Measurements from ENCODE around the gene NEBL. TPM values are rescaled to one million over a fixed set of nuclear protein-coding genes. Genes with fewer than 3 reads are reported as not detected.

The NEBL gene
- total RNA-seq, 1 experiment from 2014 or later, result 16.6 TPM

- no peak for TF ChIP-seq ZBTB33 (IDR thresholded peaks at IDR 0.05; ENCODE audit: extremely low read depth, insufficient replicate concordance, low read length)
Measured at GRCh38 chr10:20795391-20795790, 101.7 kb downstream of the NEBL start (continued).

- H3K9ac ChIP-seq (ENCODE audit: low read length), result no peak overlapping the region
- ChIA-PET CTCF (no interaction called here), POLR2A (no interaction called here), RAD21 (ENCODE audit: low non-redundant PET in 1 of 2, low total read pairs in 2 of 2, uncharacterized antibody in 2 of 2, unreplicated experiment in 2 of 2) (no interaction called here)
- H3K4me1 ChIP-seq (ENCODE audit: control insufficient read depth in 1 of 2, insufficient read depth in 2 of 2, low read length in 2 of 2), result no peaks in the 10 kb centered on the region
- no peaks in the 10 kb centered on the region for H3K9me2 ChIP-seq (ENCODE audit: insufficient read depth)
- TF ChIP-seq CTCF (IDR thresholded peaks at IDR 0.05 in 2 of 3, conservative IDR thresholded peaks at IDR 0.05 in 1 of 3; ENCODE audit: borderline replicate concordance in 1 of 3, insufficient read depth in 1 of 3, low read depth in 2 of 3, low read length in 2 of 3) (no peak), POLR2A (IDR thresholded peaks at IDR 0.05; ENCODE audit: borderline replicate concordance, extremely low read depth, insufficient read depth, insufficient read length) (no peak)
- no peaks in the 10 kb centered on the region for H3K9me3 ChIP-seq (ENCODE audit: control insufficient read depth in 1 of 2, insufficient read depth in 1 of 2, low read depth in 1 of 2, low read length in 2 of 2)
- DNase-seq (ENCODE audit: low read depth, low spot score), result no peak
- no peaks in the 10 kb centered on the region for H3K27me3 ChIP-seq (ENCODE audit: insufficient read depth, low read length)
- no peak overlapping the region for H3K4me3 ChIP-seq (replicated peaks in 1 of 2; ENCODE audit: low read depth in 1 of 2, low read length in 2 of 2)
- intact Hi-C loops (cut with micrococcal nuclease), result no loop called here
- ATAC-seq, result no peak
- H3K79me2 ChIP-seq (ENCODE audit: insufficient read depth, low read length), result no peaks in the 10 kb centered on the region
- H3K36me3 ChIP-seq (ENCODE audit: control insufficient read depth in 1 of 2, insufficient read depth in 2 of 2, low read length in 2 of 2), result no peaks in the 10 kb centered on the region
- no peak overlapping the region for H3K27ac ChIP-seq (ENCODE audit: low read depth, low read length)
- H4K20me1 ChIP-seq (ENCODE audit: insufficient read depth), result no peaks in the 10 kb centered on the region
- H3K4me2 ChIP-seq (ENCODE audit: low read length), result no peak overlapping the region
- no peak overlapping the region for H2AFZ ChIP-seq (ENCODE audit: low read depth, low read length, poor library complexity, severe bottlenecking)
- no TSS peak for BruUV-seq (replicated peaks)
Measured at GRCh38 chr10:20785174-20785573, 111.9 kb downstream of the NEBL start.

All from HCT116 (cell line).